ENCODE results near the gene TMPRSS3.

Gene TMPRSS3

GRCh38 chr21:42440187-42440792 lies 44.4 kb upstream of the TMPRSS3 start:
- TF ChIP-seq CTCF (IDR thresholded peaks at IDR 0.05; ENCODE audit: insufficient read depth, low read depth, low read length, missing control alignments), result no peak
- DNase-seq (ENCODE audit: low read depth), result no peak
- no peak overlapping the region for H3K4me3 ChIP-seq (ENCODE audit: low read length)

- H3K4me3 ChIP-seq (ENCODE audit: low read length), result no peak overlapping the region
- no peak for DNase-seq (ENCODE audit: low read depth)
- TF ChIP-seq CTCF (IDR thresholded peaks at IDR 0.05; ENCODE audit: insufficient read depth, low read depth, low read length, missing control alignments), result no peak
Observed at GRCh38 chr21:42439284-42440186, 43.7 kb upstream of the TMPRSS3 start.

GRCh38 chr21:42438316-42439205 lies 42.7 kb upstream of the TMPRSS3 start:
- H3K4me3 ChIP-seq (ENCODE audit: low read length), result no peak overlapping the region
- TF ChIP-seq CTCF (IDR thresholded peaks at IDR 0.05; ENCODE audit: insufficient read depth, low read depth, low read length, missing control alignments), result no peak
- DNase-seq (ENCODE audit: low read depth), result no peak

GRCh38 chr21:42437786-42438185 lies 41.9 kb upstream of the TMPRSS3 start:
- DNase-seq (ENCODE audit: low read depth), result peak; percentile 23
- no peak for TF ChIP-seq CTCF (IDR thresholded peaks at IDR 0.05; ENCODE audit: insufficient read depth, low read depth, low read length, missing control alignments)
- no peak overlapping the region for H3K4me3 ChIP-seq (ENCODE audit: low read length)

GRCh38 chr21:42436914-42437313 lies 41.1 kb upstream of the TMPRSS3 start:
- TF ChIP-seq CTCF (IDR thresholded peaks at IDR 0.05; ENCODE audit: insufficient read depth, low read depth, low read length, missing control alignments), result no peak
- DNase-seq (ENCODE audit: low read depth), result no peak
- no peak overlapping the region for H3K4me3 ChIP-seq (ENCODE audit: low read length)

DNA sequence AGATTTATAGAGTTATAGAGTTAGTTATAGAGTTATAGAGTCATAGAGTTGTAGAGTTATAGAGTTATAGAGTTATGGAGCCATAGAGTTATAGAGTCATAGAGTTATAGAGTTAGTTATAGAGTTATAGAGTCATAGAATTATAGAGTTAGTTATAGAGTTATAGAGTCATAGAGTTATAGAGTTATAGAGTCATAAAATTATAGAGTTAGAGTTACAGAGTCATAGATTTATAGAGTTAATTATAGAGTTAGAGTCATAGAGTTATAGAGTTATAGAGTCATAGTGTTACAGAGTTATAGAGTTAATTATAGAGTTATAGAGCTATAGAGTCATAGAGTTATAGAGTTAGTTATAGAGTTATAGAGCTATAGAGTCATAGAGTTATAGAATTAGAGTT lies 40.0 kb upstream of the TMPRSS3 start:
- TF ChIP-seq CTCF (IDR thresholded peaks at IDR 0.05; ENCODE audit: insufficient read depth, low read depth, low read length, missing control alignments), result no peak
- no peak for DNase-seq (ENCODE audit: low read depth)
- no peak overlapping the region for H3K4me3 ChIP-seq (ENCODE audit: low read length)
